HL-60 (cell line): Measurements from ENCODE around the gene NELFA.

Source experiments
- DNase-seq, 2 experiments: peaks; one replicate each; pipeline ENCODE4 v3.0.0-alpha.2; 2010 to 2020; ENCODE audit warnings: low read depth in 1 of 2, low spot score in 1 of 2
- H3K27ac ChIP-seq: fragments of 250-450 bp; sonication (Bioruptor Pico); replicated peaks from 2 replicates; pipeline ENCODE4 v1.5.1; 2020; ENCODE audit warnings: mild to moderate bottlenecking, moderate library complexity
- H3K27me3 ChIP-seq: fragments of 250-450 bp; sonication (Bioruptor Pico); 2 replicates; pipeline ENCODE4 v1.5.1; 2021; ENCODE audit warnings: mild to moderate bottlenecking, moderate library complexity; ENCODE audit not compliant: insufficient read depth, poor library complexity, severe bottlenecking
- H3K4me3 ChIP-seq: replicated peaks from 2 replicates; pipeline ENCODE4 v1.5.1; 2011; ENCODE audit warnings: mild to moderate bottlenecking, control low read depth, low read length; ENCODE audit not compliant: insufficient read depth
- GABPA ChIP-seq: IDR thresholded peaks from 2 replicates; pipeline ENCODE4 v1.6.1; 2012; ENCODE audit warnings: low read depth
- POLR2AphosphoS5 ChIP-seq: IDR thresholded peaks from 2 replicates; pipeline ENCODE4 v1.6.1; 2012; ENCODE audit warnings: low read depth
- SPI1 ChIP-seq: IDR thresholded peaks from 2 replicates; pipeline ENCODE4 v1.6.1; 2012; ENCODE audit warnings: low read depth, mild to moderate bottlenecking, borderline replicate concordance
- TF ChIP-seq, protein P1 (sequence below): IDR thresholded peaks from 2 replicates; pipeline ENCODE4 v1.6.1; 2012; ENCODE audit warnings: low read depth; ENCODE audit not compliant: insufficient replicate concordance
- TF ChIP-seq, protein P2 (sequence below): IDR thresholded peaks from one replicate; pipeline ENCODE4 v1.5.1; 2011; ENCODE audit warnings: low read length, control low read depth, inconsistent platforms; ENCODE audit not compliant: insufficient read depth

NELFA gene

DNA sequence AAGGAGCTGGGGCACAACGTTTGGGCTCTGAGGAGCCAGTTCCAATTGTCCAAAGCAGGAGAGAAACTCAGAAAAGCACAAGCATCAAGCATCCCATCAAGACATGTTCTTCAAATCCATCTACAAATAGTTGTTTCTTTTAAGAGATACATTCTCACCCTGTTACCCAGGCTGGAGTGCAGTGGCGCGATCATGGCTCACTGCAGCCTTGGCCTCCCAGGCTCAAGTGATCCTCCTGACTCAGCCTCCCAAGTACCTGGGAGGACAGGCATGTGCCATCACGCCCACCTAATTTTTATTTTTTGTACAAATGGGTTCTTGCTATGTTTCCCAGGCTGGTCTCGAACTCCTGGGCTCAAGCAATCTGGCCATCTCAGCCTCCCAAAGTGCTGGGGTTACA, 18.1 kb downstream of the NELFA start:
- no peak for DNase-seq
- TF ChIP-seq, protein P1, sequence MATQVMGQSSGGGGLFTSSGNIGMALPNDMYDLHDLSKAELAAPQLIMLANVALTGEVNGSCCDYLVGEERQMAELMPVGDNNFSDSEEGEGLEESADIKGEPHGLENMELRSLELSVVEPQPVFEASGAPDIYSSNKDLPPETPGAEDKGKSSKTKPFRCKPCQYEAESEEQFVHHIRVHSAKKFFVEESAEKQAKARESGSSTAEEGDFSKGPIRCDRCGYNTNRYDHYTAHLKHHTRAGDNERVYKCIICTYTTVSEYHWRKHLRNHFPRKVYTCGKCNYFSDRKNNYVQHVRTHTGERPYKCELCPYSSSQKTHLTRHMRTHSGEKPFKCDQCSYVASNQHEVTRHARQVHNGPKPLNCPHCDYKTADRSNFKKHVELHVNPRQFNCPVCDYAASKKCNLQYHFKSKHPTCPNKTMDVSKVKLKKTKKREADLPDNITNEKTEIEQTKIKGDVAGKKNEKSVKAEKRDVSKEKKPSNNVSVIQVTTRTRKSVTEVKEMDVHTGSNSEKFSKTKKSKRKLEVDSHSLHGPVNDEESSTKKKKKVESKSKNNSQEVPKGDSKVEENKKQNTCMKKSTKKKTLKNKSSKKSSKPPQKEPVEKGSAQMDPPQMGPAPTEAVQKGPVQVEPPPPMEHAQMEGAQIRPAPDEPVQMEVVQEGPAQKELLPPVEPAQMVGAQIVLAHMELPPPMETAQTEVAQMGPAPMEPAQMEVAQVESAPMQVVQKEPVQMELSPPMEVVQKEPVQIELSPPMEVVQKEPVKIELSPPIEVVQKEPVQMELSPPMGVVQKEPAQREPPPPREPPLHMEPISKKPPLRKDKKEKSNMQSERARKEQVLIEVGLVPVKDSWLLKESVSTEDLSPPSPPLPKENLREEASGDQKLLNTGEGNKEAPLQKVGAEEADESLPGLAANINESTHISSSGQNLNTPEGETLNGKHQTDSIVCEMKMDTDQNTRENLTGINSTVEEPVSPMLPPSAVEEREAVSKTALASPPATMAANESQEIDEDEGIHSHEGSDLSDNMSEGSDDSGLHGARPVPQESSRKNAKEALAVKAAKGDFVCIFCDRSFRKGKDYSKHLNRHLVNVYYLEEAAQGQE = no peak
- no peak for TF ChIP-seq GABPA
- no peak for TF ChIP-seq POLR2AphosphoS5
- TF ChIP-seq, protein P2, sequence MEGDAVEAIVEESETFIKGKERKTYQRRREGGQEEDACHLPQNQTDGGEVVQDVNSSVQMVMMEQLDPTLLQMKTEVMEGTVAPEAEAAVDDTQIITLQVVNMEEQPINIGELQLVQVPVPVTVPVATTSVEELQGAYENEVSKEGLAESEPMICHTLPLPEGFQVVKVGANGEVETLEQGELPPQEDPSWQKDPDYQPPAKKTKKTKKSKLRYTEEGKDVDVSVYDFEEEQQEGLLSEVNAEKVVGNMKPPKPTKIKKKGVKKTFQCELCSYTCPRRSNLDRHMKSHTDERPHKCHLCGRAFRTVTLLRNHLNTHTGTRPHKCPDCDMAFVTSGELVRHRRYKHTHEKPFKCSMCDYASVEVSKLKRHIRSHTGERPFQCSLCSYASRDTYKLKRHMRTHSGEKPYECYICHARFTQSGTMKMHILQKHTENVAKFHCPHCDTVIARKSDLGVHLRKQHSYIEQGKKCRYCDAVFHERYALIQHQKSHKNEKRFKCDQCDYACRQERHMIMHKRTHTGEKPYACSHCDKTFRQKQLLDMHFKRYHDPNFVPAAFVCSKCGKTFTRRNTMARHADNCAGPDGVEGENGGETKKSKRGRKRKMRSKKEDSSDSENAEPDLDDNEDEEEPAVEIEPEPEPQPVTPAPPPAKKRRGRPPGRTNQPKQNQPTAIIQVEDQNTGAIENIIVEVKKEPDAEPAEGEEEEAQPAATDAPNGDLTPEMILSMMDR = no peak
- no peak for TF ChIP-seq SPI1
- Histone ChIP-seq H3K4me3 (no peak overlapping the region), H3K27ac (no peak overlapping the region), H3K27me3 (no peaks in the 10 kb centered on the region)

DNA sequence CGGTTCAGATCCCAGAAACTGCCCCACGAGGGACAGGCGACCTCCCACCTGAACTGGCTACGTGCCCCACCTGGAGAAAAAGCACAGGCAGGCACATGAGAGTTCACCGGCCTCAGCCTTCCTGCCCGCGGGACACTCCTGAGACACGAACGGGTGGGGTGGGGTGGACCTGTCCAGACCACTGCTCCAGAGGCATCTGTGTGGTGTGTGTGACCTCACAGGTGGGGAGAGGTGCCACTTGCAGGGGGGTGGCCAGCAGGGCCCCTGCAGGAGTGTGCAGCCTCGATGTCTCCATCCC, 18.5 kb downstream of the NELFA start:
- TF ChIP-seq GABPA = no peak
- no peak for TF ChIP-seq SPI1
- no peak for TF ChIP-seq POLR2AphosphoS5
- TF ChIP-seq, protein P2 = no peak
- TF ChIP-seq, protein P1 = no peak
- Histone ChIP-seq H3K27ac (no peak overlapping the region), H3K27me3 (no peaks in the 10 kb centered on the region), H3K4me3 (no peak overlapping the region)
- DNase-seq = no peak

DNA sequence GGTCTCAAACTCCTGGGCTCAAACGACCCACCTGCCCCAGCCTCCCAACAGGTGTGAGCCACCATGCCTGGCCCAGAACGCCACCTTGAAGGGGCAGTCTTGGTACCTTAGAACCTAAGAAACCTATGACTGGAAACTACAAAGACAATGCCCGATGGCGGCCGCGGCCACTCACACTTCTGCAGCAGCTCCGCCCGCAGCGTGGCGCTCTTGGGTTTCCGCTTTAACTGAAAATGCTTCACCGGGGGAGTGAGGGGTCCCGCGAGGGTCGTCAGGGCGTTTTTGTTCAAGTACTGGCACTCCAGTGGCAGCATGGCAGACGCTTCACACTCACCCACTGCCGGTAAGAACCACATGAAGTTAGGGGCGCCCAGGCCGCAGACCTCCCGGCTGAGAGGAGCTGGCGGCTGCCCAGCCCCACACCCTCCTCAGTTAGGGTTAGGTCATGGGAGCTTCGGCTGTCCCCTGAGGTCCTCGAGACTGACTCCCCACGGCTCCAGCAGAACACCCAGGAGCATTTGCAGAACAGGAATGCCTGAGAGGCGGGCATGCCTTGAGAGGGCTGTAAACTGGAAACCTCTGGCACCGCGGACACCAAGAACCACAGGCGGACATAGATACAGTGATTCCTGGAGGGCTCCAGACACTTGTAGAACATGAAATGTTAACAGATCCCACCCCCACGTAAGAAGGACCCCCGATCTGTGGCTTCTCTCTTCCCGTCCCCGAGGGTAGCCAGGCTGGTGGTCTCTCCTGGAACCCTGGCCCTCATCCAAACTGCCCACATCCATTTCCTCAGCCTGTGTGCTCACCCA, 19.0 kb downstream of the NELFA start:
- H3K4me3 ChIP-seq = no peak overlapping the region
- H3K27me3 ChIP-seq = no peaks in the 10 kb centered on the region
- H3K27ac ChIP-seq = no peak overlapping the region
- no peak for TF ChIP-seq POLR2AphosphoS5
- TF ChIP-seq, protein P1 = no peak
- TF ChIP-seq SPI1 = no peak
- TF ChIP-seq, protein P2 = no peak
- no peak for TF ChIP-seq GABPA
- no peak for DNase-seq
